ENCODE results near the gene CTNNA2.

CTNNA2 gene

DNA sequence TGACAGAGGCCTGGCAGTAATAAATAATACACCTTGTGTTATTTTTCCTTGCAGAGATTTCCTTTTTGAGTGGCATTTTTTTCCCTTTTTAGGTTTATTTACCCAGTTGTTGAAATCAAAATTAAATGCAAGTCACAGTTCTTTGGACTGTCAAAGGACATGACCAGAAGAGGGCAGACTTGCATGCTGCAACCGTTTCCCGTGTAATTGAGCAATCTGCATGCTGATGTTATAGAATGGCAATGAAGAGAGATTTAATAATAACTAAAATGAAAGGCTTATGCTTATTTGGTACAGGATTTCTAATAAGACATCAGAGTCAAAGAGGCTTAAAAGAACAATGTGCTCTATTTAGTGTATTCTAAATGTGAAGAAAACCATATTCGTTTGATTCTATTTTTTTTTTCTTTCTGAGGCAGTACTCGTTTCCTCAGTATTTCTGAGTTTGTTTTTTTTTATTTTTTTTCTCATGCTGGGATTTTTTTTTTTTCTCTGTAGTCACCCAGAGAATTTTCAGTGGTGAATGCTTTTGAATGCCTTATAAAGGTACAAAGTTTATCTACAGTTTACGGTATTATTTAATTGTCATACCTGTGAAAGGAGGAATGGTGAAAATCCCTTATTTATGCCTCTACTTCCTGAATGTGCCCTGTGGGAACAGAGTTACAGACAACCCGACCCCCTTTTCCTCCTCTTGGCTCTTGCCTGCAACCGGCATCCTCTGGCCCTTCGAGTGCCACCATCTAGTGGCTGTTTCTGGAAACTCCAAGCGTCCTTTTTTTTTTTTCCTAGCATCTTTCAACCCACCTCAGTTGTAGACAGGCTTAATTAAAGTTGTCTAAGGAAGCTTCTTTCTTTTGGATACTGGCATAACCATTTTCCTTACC, 423.2 kb downstream of the CTNNA2 start:
- DNase-seq (ENCODE audit: low read depth), result no peak

DNA sequence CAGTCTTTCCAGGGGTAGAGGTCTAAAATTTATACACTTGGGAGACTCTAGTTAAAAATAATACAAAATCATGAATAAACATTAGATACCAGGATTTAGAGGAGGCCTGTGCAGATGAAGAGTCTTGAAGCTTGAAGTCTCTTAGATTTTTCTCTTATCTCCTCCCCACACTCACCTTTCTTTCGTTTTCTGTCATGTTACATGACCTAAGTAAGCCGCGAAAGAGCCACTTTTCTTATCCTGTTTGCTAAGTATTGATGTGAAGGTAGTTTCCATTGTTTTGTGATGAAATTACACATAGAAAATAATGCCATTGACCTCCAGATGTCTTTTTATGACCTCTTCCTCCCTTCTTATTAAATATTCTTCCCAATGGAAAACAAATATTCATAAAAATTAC, 423.9 kb downstream of the CTNNA2 start:
- DNase-seq (ENCODE audit: low read depth), result no peak

DNA sequence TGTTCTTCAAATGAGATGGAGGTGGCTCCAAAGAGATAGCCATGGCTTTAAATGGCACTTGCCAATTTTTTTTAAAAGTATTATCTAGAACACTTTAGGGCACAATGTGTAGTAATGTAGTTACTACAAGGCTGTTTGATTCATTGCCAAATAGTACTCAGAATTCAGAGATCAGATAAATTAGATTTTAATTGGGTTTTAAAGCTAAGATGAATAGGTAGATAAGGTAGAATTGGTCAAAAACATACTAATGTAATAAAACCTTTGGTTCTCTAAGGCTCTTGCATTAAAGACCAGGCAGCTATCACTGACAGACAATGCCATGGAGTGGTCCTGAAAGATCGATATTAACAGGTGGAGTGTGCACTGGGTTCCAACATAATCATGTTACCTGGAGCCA, 425.8 kb downstream of the CTNNA2 start:
- no peak for DNase-seq (ENCODE audit: low read depth)

DNA sequence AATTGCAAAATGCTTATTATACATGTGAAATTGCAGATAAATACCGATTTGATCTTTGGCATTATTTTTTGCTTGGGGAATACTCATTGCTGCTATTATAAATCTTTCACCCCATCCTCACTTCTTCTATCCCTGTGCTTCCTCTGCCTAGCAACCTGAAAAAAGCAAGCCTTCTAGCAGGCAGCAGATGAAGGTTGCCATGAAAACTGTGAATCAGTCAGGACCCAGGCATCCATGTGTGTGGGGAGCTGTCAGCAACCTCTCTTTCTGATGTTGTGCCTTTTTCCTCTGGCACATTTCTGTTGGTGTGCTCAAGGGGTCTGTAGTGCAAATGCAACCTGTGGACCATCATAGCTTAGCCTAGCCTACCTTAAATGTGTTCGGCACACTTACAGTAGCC, 427.5 kb downstream of the CTNNA2 start:
- no peak for DNase-seq (ENCODE audit: low read depth)

GRCh38 chr2:79941179-79941578, 428.3 kb downstream of the CTNNA2 start:
- DNase-seq (ENCODE audit: low read depth), result no peak

- no peak for DNase-seq (ENCODE audit: low read depth)
Observed at GRCh38 chr2:79944205-79944604, 431.4 kb downstream of the CTNNA2 start.

GRCh38 chr2:79945653-79946445, 433.0 kb downstream of the CTNNA2 start:
- no peak for DNase-seq (ENCODE audit: low read depth)

DNA sequence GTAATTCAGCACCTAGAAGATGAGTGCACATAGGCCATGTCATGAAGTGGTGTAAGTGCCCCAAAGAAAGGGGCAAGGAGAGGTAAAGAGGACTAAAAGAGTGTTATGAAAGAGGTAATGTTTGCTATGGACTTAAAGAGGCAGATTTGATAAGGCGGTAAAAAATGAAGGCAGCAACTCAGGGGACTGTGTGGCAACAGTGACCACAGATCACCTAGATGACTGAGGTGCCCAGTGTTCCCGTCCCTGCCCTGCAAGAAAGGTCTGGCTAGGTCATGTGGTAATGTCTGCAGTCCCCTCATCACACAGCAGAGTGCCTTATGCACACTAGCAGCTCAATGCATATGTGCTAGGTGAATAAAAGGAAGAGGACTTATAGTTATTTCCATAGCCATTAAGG, 434.9 kb downstream of the CTNNA2 start:
- no peak for DNase-seq (ENCODE audit: low read depth)

- no peak for DNase-seq (ENCODE audit: low read depth)
Observed at GRCh38 chr2:79950526-79950925, 437.7 kb downstream of the CTNNA2 start.

- no peak for DNase-seq (ENCODE audit: low read depth)
Observed at GRCh38 chr2:79952616-79953015, 439.8 kb downstream of the CTNNA2 start.

DNA sequence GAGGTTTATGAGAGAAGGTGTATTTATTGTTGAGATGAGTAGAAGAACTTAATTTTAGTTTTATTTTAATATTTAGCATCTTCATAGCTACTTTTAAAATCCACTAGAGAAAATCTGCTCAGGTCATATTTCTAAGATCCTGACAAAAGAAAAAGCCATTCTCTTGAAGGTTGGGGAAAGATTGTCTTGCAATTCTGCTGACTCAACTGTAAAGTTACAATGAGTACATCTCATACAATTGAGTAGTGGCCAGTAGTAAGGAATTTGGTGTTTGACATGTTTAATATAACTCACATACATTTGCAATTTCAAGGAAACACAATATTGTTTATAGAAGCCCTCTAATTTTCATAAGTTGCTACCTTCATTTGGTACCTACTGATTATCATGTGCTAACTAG, 447.2 kb downstream of the CTNNA2 start:
- no peak for DNase-seq (ENCODE audit: low read depth)

DNA sequence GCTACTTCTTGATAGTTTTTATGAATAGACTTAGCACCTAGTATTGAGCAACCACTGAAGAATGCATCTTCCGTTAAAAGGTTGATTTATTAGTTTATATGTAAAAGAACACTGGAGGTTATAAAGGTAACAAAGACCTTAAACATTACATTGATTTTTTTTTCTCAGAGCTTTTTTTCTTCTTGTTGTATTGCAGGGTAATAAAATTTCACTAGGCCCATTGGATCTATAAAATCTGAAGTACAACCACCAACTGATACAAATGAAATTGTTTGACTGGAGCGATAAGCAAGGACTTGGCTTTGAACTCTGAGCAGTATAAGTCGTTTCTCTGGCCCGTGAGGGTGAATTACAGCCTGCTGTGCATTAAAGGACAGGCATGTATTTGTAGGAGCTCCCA, 447.7 kb downstream of the CTNNA2 start:
- no peak for DNase-seq (ENCODE audit: low read depth)

- DNase-seq (ENCODE audit: low read depth), result no peak
Observed at GRCh38 chr2:79964966-79965365, 452.1 kb downstream of the CTNNA2 start.

- DNase-seq (ENCODE audit: low read depth), result no peak
Observed at GRCh38 chr2:79966369-79966768, 453.5 kb downstream of the CTNNA2 start.

GRCh38 chr2:79966882-79967281, 454.0 kb downstream of the CTNNA2 start:
- no peak for DNase-seq (ENCODE audit: low read depth)

GRCh38 chr2:79971807-79972206, 459.0 kb downstream of the CTNNA2 start:
- DNase-seq (ENCODE audit: low read depth), result no peak

GRCh38 chr2:79972661-79973060, 459.8 kb downstream of the CTNNA2 start:
- DNase-seq (ENCODE audit: low read depth), result no peak

DNA sequence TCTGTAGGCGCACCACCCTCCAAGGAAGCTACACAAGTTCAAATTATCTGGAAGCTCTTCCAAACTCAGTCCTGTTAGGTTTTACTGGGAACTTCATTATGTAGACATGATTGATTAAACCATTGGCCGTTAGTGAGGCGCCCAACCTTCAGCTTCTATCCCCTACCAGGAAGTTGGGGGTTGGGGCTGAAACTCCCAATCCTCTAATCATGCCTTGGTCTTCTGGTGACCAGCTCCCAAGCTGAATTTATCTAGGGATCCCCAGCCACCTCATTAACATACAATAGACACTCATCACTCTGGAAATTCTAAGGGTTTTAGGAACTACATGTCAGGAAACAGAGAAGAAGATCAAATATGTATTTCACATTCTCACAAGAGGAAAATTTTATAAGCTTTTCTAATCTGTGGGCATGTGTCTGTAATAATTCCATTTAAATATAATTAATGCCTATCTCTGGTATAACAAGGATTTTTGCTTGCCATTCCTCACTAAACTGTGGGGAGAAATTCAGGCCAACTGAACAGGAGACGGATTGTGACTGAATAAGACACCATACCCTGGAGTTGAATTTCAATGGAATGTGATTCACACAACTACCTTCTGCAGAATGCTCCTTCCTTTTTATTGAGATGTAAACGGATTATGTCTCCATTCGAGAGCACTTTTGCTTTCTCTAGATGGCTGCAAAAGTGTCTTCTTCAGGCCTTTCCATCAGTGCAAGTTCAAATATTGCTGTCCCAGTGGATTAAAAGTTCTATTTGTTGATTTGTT, 463.1 kb downstream of the CTNNA2 start:
- no peak for DNase-seq (ENCODE audit: low read depth)

- DNase-seq (ENCODE audit: low read depth), result no peak
Observed at GRCh38 chr2:79977792-79978191, 464.9 kb downstream of the CTNNA2 start.

- DNase-seq (ENCODE audit: low read depth), result no peak
Observed at GRCh38 chr2:79980116-79980515, 467.3 kb downstream of the CTNNA2 start.

DNA sequence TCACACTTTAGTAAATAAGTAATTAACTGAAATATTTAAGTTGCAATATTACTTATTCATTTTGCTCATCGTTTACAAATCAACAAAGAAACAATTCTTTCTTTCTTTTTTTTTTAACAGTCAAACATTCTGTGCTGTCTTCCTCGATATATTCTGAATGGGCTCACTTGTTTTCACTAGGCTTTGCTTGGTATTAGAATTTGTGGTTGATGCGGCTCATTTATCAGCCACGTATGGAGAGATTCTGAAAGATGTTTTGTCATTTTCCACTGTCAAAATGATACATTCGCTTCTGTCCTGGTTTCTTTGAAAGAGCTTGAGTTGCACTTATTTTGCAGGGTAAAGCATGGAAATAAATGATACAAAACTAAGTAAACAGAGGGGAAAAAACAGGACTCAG, 468.0 kb downstream of the CTNNA2 start:
- DNase-seq (ENCODE audit: low read depth), result no peak

- DNase-seq (ENCODE audit: low read depth), result no peak
Observed at GRCh38 chr2:79981316-79981715, 468.5 kb downstream of the CTNNA2 start.

GRCh38 chr2:79982445-79982844, 469.6 kb downstream of the CTNNA2 start:
- DNase-seq (ENCODE audit: low read depth), result no peak

Measured in activated T-helper 9 cell treated with anti-CD3 and anti-CD28 coated beads, Interleukin-2, amount 50 U/mL, for 16 hours (primary cell).